GM23338 (cell line): ENCODE results near the gene HSPH1.

Source experiments
- EZH2 ChIP-seq: fragments of 200-600 bp; sonication (generic); IDR thresholded peaks from one replicate; pipeline ENCODE4 v1.8.0; 2017; ENCODE audit warnings: antibody characterized with exemption, mild to moderate bottlenecking, low read depth; ENCODE audit not compliant: unreplicated experiment
- EZH2phosphoT487 ChIP-seq: fragments of 200-600 bp; sonication (generic); IDR thresholded peaks from one replicate; pipeline ENCODE4 v1.8.1; 2018; ENCODE audit warnings: antibody characterized with exemption; ENCODE audit not compliant: unreplicated experiment
- POLR2AphosphoS5 ChIP-seq: IDR thresholded peaks from 2 replicates; pipeline ENCODE4 v1.6.1; 2016; ENCODE audit warnings: antibody characterized with exemption, low read depth
- ZNF331 ChIP-seq: fragments of 250-450 bp; sonication (Bioruptor Pico); IDR thresholded peaks from 2 replicates; pipeline ENCODE4 v1.5.0; 2020; ENCODE audit warnings: low read depth, mild to moderate bottlenecking, moderate library complexity
- TF ChIP-seq, protein P1 (sequence below), 2 experiments: fragments of 200-600 bp in 1 of 2; sonication (generic) in 1 of 2; conservative IDR thresholded peaks; 2 replicates each; pipeline versions ENCODE4 v1.5.1 to v1.6.1; 2016 to 2017; ENCODE audit warnings: antibody characterized with exemption in 2 of 2, low read depth in 2 of 2, mild to moderate bottlenecking in 2 of 2, moderate library complexity in 1 of 2
- TF ChIP-seq, protein P2 (sequence below): IDR thresholded peaks from one replicate; pipeline ENCODE4 v1.6.1; 2018; ENCODE audit warnings: antibody characterized with exemption; ENCODE audit not compliant: unreplicated experiment

DNA sequence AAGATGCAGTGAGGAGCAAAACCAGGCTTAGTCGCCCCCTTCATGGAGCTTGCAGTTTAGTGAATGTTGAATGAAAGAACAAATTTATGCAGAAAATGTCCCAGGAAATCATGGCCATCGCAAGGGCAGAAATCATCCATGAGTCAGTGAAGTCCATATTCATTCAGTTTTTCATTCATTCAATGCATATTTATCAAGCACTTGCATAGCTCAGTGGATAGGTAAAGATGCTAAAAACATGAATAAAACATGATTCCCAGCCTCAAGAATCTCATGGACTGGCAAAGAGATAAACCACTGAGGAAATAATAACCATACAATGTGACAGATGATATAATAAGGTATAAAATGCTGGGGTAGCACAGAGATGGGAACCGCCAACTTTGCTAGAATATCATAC lies 58.8 kb downstream of the HSPH1 start:
- TF ChIP-seq, protein P1, sequence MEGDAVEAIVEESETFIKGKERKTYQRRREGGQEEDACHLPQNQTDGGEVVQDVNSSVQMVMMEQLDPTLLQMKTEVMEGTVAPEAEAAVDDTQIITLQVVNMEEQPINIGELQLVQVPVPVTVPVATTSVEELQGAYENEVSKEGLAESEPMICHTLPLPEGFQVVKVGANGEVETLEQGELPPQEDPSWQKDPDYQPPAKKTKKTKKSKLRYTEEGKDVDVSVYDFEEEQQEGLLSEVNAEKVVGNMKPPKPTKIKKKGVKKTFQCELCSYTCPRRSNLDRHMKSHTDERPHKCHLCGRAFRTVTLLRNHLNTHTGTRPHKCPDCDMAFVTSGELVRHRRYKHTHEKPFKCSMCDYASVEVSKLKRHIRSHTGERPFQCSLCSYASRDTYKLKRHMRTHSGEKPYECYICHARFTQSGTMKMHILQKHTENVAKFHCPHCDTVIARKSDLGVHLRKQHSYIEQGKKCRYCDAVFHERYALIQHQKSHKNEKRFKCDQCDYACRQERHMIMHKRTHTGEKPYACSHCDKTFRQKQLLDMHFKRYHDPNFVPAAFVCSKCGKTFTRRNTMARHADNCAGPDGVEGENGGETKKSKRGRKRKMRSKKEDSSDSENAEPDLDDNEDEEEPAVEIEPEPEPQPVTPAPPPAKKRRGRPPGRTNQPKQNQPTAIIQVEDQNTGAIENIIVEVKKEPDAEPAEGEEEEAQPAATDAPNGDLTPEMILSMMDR (conservative IDR thresholded peaks at IDR 0.05; ENCODE audit: low read depth in 2 of 2): no peak
- TF ChIP-seq, protein P2, sequence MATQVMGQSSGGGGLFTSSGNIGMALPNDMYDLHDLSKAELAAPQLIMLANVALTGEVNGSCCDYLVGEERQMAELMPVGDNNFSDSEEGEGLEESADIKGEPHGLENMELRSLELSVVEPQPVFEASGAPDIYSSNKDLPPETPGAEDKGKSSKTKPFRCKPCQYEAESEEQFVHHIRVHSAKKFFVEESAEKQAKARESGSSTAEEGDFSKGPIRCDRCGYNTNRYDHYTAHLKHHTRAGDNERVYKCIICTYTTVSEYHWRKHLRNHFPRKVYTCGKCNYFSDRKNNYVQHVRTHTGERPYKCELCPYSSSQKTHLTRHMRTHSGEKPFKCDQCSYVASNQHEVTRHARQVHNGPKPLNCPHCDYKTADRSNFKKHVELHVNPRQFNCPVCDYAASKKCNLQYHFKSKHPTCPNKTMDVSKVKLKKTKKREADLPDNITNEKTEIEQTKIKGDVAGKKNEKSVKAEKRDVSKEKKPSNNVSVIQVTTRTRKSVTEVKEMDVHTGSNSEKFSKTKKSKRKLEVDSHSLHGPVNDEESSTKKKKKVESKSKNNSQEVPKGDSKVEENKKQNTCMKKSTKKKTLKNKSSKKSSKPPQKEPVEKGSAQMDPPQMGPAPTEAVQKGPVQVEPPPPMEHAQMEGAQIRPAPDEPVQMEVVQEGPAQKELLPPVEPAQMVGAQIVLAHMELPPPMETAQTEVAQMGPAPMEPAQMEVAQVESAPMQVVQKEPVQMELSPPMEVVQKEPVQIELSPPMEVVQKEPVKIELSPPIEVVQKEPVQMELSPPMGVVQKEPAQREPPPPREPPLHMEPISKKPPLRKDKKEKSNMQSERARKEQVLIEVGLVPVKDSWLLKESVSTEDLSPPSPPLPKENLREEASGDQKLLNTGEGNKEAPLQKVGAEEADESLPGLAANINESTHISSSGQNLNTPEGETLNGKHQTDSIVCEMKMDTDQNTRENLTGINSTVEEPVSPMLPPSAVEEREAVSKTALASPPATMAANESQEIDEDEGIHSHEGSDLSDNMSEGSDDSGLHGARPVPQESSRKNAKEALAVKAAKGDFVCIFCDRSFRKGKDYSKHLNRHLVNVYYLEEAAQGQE: no peak
- TF ChIP-seq EZH2: no peak
- no peak for TF ChIP-seq ZNF331 (CRISPR knock-in tag)
- no peak for TF ChIP-seq POLR2AphosphoS5
- TF ChIP-seq EZH2phosphoT487: no peak
